GM12801 (cell line): ENCODE measurements around the gene ZBTB7C.

Experiments
- CTCF ChIP-seq: IDR thresholded peaks from one replicate; pipeline ENCODE4 v1.5.1; 2011; ENCODE audit warnings: control low read depth; ENCODE audit not compliant: insufficient read length; ENCODE audit errors: extremely low read depth

The ZBTB7C gene

GRCh38 chr18:48404716-48405507, 4.3 kb downstream of the ZBTB7C start:
- no peak for TF ChIP-seq CTCF

- no peak for TF ChIP-seq CTCF
Measured at GRCh38 chr18:48402953-48403352, 6.2 kb downstream of the ZBTB7C start.

GRCh38 chr18:48399303-48400075, 9.7 kb downstream of the ZBTB7C start:
- TF ChIP-seq CTCF = no peak

GRCh38 chr18:48398074-48398473, 11.1 kb downstream of the ZBTB7C start:
- TF ChIP-seq CTCF = no peak

GRCh38 chr18:48397021-48397420, 12.2 kb downstream of the ZBTB7C start:
- TF ChIP-seq CTCF = no peak

GRCh38 chr18:48396561-48396960, 12.6 kb downstream of the ZBTB7C start:
- TF ChIP-seq CTCF = no peak

GRCh38 chr18:48395646-48396045, 13.5 kb downstream of the ZBTB7C start:
- no peak for TF ChIP-seq CTCF
